VCaP (cell line): ENCODE results near the gene CYP1A1.

Source experiments
- H3K27ac ChIP-seq: fragments of 450-650 bp; 2 replicates; pipeline ENCODE4 v1.5.1; 2017
- CTCF ChIP-seq: fragments of 450-650 bp; conservative IDR thresholded peaks from 2 replicates; pipeline ENCODE4 v1.5.1; 2017; ENCODE audit warnings: mild to moderate bottlenecking, moderate library complexity

CYP1A1 gene

GRCh38 chr15:74724570-74725224 is 631 bp downstream of the CYP1A1 start:
- TF ChIP-seq CTCF: no peak
- H3K27ac ChIP-seq: peak overlapping the region; percentile 70; the same call in 1 of the 2 replicates

GRCh38 chr15:74723754-74724334 is 1.5 kb downstream of the CYP1A1 start:
- TF ChIP-seq CTCF: no peak
- no peak overlapping the region for H3K27ac ChIP-seq

GRCh38 chr15:74723187-74723586 is 2.1 kb downstream of the CYP1A1 start:
- TF ChIP-seq CTCF: no peak
- H3K27ac ChIP-seq: no peak overlapping the region

- H3K27ac ChIP-seq: no peak overlapping the region
- no peak for TF ChIP-seq CTCF
Observed at GRCh38 chr15:74722591-74722990, 2.7 kb downstream of the CYP1A1 start.

- no peak for TF ChIP-seq CTCF
- H3K27ac ChIP-seq: no peak overlapping the region
Observed at GRCh38 chr15:74716651-74717050, 8.7 kb downstream of the CYP1A1 start.

- no peak for TF ChIP-seq CTCF
- H3K27ac ChIP-seq: no peak overlapping the region
Observed at GRCh38 chr15:74712311-74712710, 13.0 kb downstream of the CYP1A1 start.

- no peak for TF ChIP-seq CTCF
- no peak overlapping the region for H3K27ac ChIP-seq
Observed at GRCh38 chr15:74710319-74711094, 14.8 kb downstream of the CYP1A1 start.
